Measurements from ENCODE around the gene KCNMB2. TPM values are rescaled to one million over a fixed set of nuclear protein-coding genes. Genes with fewer than 3 reads are reported as not detected.

The KCNMB2 gene
- total RNA-seq, 2 donors from 2014 or later, result 0.68 TPM; not detected in 1

- Histone ChIP-seq H3K4me1 (replicated peaks) (no peaks in the 10 kb centered on the region), H3K4me3 (no peak overlapping the region), H3K27me3 (replicated peaks; ENCODE audit: insufficient read depth) (no peaks in the 10 kb centered on the region), H3K27ac (no peak overlapping the region), H3K36me3 (no peaks in the 10 kb centered on the region), H3K9me3 (no peaks in the 10 kb centered on the region)
- intact Hi-C loops (cut with DNase I), result no loop called here
- no peak for TF ChIP-seq CTCF (IDR thresholded peaks at IDR 0.05)
- no peak for TF ChIP-seq POLR2A (IDR thresholded peaks at IDR 0.05)
- TF ChIP-seq POLR2AphosphoS5 (IDR thresholded peaks at IDR 0.05), result no peak
- no peak for DNase-seq (ENCODE audit: low spot score)
These were observed 88.0 kb downstream of the KCNMB2 start for GRCh38 chr3:178624276-178624675.

- no peaks in the 10 kb centered on the region for H3K9me3 ChIP-seq
- no peak overlapping the region for H3K27ac ChIP-seq
- DNase-seq (ENCODE audit: low spot score), result no peak
- no peaks in the 10 kb centered on the region for H3K4me1 ChIP-seq (replicated peaks)
- no peak overlapping the region for H3K4me3 ChIP-seq
- 97% methylated on average over 7 of the region's 7 CpGs for WGBS
- TF ChIP-seq CTCF (IDR thresholded peaks at IDR 0.05) (no peak), POLR2A (IDR thresholded peaks at IDR 0.05) (no peak), POLR2AphosphoS5 (IDR thresholded peaks at IDR 0.05) (no peak)
- intact Hi-C loops (cut with DNase I), result no loop called here
- H3K27me3 ChIP-seq (replicated peaks; ENCODE audit: insufficient read depth), result no peaks in the 10 kb centered on the region
- H3K36me3 ChIP-seq, result no peaks in the 10 kb centered on the region
These were observed 88.9 kb downstream of the KCNMB2 start for GRCh38 chr3:178625053-178625600.

- intact Hi-C loops (cut with DNase I), result no loop called here
- Histone ChIP-seq H3K27me3 (replicated peaks; ENCODE audit: insufficient read depth) (no peaks in the 10 kb centered on the region), H3K9me3 (no peaks in the 10 kb centered on the region), H3K4me3 (no peak overlapping the region), H3K36me3 (no peaks in the 10 kb centered on the region), H3K27ac (no peak overlapping the region), H3K4me1 (replicated peaks) (no peaks in the 10 kb centered on the region)
- DNase-seq (ENCODE audit: low spot score), result no peak
- TF ChIP-seq CTCF (IDR thresholded peaks at IDR 0.05) (no peak), POLR2AphosphoS5 (IDR thresholded peaks at IDR 0.05) (no peak), POLR2A (IDR thresholded peaks at IDR 0.05) (no peak)
These were observed 91.8 kb downstream of the KCNMB2 start for GRCh38 chr3:178628037-178628436.

GRCh38 chr3:178629430-178630178 is 93.4 kb downstream of the KCNMB2 start:
- no peak for DNase-seq (ENCODE audit: low spot score)
- no peak overlapping the region for H3K27ac ChIP-seq
- no peaks in the 10 kb centered on the region for H3K36me3 ChIP-seq
- H3K4me3 ChIP-seq, result no peak overlapping the region
- H3K9me3 ChIP-seq, result no peaks in the 10 kb centered on the region
- no peaks in the 10 kb centered on the region for H3K4me1 ChIP-seq (replicated peaks)
- 94% methylated on average over 2 of the region's 2 CpGs for WGBS
- intact Hi-C loops (cut with DNase I), result no loop called here
- H3K27me3 ChIP-seq (replicated peaks; ENCODE audit: insufficient read depth), result no peaks in the 10 kb centered on the region
- TF ChIP-seq CTCF (IDR thresholded peaks at IDR 0.05) (no peak), POLR2AphosphoS5 (IDR thresholded peaks at IDR 0.05) (no peak), POLR2A (IDR thresholded peaks at IDR 0.05) (no peak)

GRCh38 chr3:178631950-178632349 is 95.7 kb downstream of the KCNMB2 start:
- H3K27me3 ChIP-seq (replicated peaks; ENCODE audit: insufficient read depth), result no peaks in the 10 kb centered on the region
- TF ChIP-seq CTCF (IDR thresholded peaks at IDR 0.05) (no peak), POLR2AphosphoS5 (IDR thresholded peaks at IDR 0.05) (no peak), POLR2A (IDR thresholded peaks at IDR 0.05) (no peak)
- intact Hi-C loops (cut with DNase I), result no loop called here
- H3K4me3 ChIP-seq, result no peak overlapping the region
- 67% methylated on average over 1 of the region's 1 CpG for WGBS
- no peak overlapping the region for H3K27ac ChIP-seq
- no peaks in the 10 kb centered on the region for H3K36me3 ChIP-seq
- no peak for DNase-seq (ENCODE audit: low spot score)
- no peaks in the 10 kb centered on the region for H3K4me1 ChIP-seq (replicated peaks)
- no peaks in the 10 kb centered on the region for H3K9me3 ChIP-seq
